Upper lobe of right lung (tissue), 1 donor: ENCODE data around the gene NDFIP1. TPM values are rescaled to one million over a fixed set of nuclear protein-coding genes. Genes with fewer than 3 reads are reported as not detected.

Source experiments
- ATAC-seq: fragments of 200-7000 bp; cut with Tn5 transposase; one replicate; pipeline ENCODE4 v1.9.1; 2020; ENCODE audit warnings: mild to moderate bottlenecking, moderate library complexity
- DNase-seq: peaks from one replicate; pipeline ENCODE4 v3.0.0-alpha.2; 2020
- H3K27ac ChIP-seq: fragments of 200-600 bp; one replicate; pipeline ENCODE4 v1.8.0; 2022
- H3K27me3 ChIP-seq: fragments of 200-600 bp; one replicate; pipeline ENCODE4 v1.8.0; 2022; ENCODE audit warnings: mild to moderate bottlenecking
- H3K36me3 ChIP-seq: fragments of 200-600 bp; one replicate; pipeline ENCODE4 v1.8.0; 2022
- H3K4me1 ChIP-seq: fragments of 200-600 bp; one replicate; pipeline ENCODE4 v1.8.0; 2022
- H3K4me3 ChIP-seq: fragments of 200-600 bp; one replicate; pipeline ENCODE4 v1.8.0; 2022; ENCODE audit warnings: mild to moderate bottlenecking
- H3K9me3 ChIP-seq: fragments of 200-600 bp; one replicate; pipeline ENCODE4 v1.8.0; 2022
- intact Hi-C: fragments of 100-400 bp; cut with DNase I; formaldehyde crosslinking; loops from one replicate; pipeline ENCODE4 v1.11.0; 2022
- total RNA-seq: library from RNA; stranded (reverse); fragmentation: NEBNext Ultra II Directional; extraction: Animal tissue kit (Norgen Biotek cat#: 25700); gene quantifications from one replicate; pipeline ENCODE4 v1.2.1, GENCODE V29; 2021
- TF ChIP-seq, protein P1 (sequence below): fragments of 200-600 bp; IDR thresholded peaks from one replicate; pipeline ENCODE4 v1.8.0; 2022; ENCODE audit warnings: antibody characterized with exemption
- donor health status: DM: no; HTN: yes; CAD: no; lungs with severe emphysema.

Gene NDFIP1
- total RNA-seq, 1 donor from 2014 or later, result 68.1 TPM

DNA sequence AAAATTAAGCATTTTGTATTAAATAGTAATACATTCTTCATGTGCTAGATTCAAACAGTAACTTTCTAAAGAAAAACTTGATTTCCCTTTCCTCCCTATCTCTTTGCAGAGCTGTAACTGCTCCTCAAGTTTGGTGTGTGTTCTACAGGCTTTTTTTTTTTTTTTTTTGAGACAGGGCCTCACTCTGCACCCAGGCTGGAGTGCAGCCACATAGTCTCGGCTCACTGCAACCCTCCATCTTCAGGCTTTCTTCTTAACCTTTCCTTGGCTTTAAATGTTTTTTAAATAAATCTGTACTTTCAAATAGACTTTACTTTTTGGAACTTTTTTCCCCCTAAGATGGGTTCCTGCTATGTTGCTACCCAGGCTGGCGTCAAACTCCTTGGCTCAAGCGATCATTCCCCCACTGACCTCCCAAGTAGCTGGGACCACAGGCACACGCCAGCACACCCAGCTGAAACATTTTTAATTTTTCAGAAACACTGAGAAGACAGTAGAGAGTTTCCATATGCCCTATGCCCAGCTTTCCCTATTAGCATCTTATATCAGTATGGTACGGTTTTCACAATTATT is 9.1 kb downstream of the NDFIP1 start:
- H3K4me1 ChIP-seq, result peaks cover 24% of the 10 kb centered on the region
- H3K4me3 ChIP-seq, result no peak overlapping the region
- TF ChIP-seq, protein P1, sequence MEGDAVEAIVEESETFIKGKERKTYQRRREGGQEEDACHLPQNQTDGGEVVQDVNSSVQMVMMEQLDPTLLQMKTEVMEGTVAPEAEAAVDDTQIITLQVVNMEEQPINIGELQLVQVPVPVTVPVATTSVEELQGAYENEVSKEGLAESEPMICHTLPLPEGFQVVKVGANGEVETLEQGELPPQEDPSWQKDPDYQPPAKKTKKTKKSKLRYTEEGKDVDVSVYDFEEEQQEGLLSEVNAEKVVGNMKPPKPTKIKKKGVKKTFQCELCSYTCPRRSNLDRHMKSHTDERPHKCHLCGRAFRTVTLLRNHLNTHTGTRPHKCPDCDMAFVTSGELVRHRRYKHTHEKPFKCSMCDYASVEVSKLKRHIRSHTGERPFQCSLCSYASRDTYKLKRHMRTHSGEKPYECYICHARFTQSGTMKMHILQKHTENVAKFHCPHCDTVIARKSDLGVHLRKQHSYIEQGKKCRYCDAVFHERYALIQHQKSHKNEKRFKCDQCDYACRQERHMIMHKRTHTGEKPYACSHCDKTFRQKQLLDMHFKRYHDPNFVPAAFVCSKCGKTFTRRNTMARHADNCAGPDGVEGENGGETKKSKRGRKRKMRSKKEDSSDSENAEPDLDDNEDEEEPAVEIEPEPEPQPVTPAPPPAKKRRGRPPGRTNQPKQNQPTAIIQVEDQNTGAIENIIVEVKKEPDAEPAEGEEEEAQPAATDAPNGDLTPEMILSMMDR, result no peak
- intact Hi-C loops, result no loop called here
- ATAC-seq (no peak), DNase-seq (no peak)
- H3K36me3 ChIP-seq, result peaks cover 10% of the 10 kb centered on the region
- no peaks in the 10 kb centered on the region for H3K9me3 ChIP-seq
- H3K27me3 ChIP-seq, result no peaks in the 10 kb centered on the region
- H3K27ac ChIP-seq, result no peak overlapping the region

DNA sequence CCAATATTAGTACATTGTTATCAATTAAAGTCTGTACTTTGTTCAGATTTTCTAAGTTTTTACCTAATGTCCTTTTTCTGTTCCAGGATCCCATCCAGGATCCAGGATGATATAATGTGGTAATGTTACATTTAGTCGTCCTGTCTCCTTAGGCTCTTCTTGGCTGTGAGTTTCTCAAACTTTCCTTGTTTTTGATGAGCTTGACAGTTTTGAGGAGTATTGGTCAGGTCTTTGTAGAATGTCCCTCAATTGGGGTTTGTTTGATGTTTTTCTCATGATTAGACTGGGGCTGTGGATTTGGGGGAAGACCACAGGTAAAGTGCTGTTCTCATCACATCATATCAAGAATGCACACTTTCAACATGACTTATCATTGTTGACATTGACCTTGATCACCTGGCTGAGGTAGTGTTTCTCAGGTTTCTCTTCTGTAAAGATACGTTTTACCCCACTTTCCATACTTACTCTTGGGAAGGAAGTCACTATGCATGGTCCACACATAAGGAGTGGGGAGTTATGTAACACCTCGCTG is 9.6 kb downstream of the NDFIP1 start:
- H3K9me3 ChIP-seq, result no peaks in the 10 kb centered on the region
- intact Hi-C loops, result no loop called here
- H3K27ac ChIP-seq, result no peak overlapping the region
- no peak overlapping the region for H3K4me3 ChIP-seq
- H3K36me3 ChIP-seq, result peaks cover 10% of the 10 kb centered on the region
- ATAC-seq (no peak), DNase-seq (no peak)
- TF ChIP-seq, protein P1, result no peak
- peaks cover 24% of the 10 kb centered on the region for H3K4me1 ChIP-seq
- H3K27me3 ChIP-seq, result no peaks in the 10 kb centered on the region

DNA sequence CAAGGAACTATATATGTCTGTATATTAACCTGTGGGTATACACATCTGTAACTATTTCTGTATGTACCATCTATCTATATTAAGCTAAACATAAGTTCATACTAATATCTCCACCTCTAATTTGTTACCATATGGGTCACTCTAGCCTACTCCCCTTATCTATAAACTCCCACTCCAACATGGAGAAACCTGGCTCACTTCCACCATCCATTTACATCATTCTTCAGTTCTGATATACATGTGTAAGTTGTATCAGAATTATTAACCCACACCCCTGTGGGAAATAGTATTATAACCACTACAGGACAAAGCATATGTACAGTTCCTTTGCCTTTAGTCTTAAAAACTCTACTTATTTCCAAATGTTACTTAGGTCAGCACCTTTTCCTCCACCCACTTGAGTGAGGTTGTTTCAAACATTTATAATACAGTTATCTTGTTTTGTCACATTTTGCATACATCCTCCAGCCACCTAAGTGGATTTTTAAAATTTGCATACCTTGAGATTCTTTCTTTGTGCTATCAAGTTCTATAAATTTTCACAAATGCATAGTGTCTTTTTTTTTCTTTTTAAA is 10.6 kb downstream of the NDFIP1 start:
- intact Hi-C loops, result no loop called here
- H3K4me1 ChIP-seq, result peaks cover 24% of the 10 kb centered on the region

DNA sequence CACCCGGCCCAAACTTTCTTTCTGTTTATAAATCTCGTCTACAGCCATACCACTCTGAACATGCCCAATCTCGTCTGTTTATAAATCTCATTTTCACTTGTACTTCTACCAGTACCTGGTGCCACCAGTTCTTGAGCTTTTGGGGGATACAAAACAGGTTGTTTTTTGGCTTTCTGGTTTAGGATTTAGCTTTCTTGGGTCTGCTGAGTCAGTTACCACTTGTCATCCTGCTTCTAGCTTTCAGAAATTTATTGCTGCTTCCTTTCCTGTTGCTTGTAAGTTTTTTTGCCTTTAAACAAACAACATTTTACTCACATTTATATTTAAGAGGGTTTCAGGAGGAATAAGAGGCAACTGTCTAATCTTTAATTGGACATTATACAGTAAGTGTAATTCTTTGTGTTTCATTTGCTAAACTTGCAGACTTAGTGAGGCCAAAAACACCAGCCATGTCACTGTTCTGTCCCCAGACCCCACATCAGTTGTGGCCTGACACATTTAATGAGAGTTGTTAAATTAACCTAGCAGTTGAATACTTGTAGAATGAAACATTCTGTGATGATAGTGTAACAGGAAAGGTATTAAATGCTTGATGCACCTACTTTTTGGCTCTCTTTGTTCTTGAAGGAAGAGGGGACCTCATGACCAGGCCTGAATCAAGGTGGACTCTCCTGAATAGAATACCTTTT is 11.8 kb downstream of the NDFIP1 start:
- H3K27ac ChIP-seq, result no peak overlapping the region
- intact Hi-C loops, result no loop called here
- H3K36me3 ChIP-seq, result peaks cover 10% of the 10 kb centered on the region
- H3K9me3 ChIP-seq, result no peaks in the 10 kb centered on the region
- DNase-seq (no peak), ATAC-seq (no peak)
- peaks cover 24% of the 10 kb centered on the region for H3K4me1 ChIP-seq
- H3K27me3 ChIP-seq, result no peaks in the 10 kb centered on the region
- H3K4me3 ChIP-seq, result no peak overlapping the region
- TF ChIP-seq, protein P1, result no peak

More for the DNA sequence above, 10.6 kb downstream of the NDFIP1 start:
- no peak overlapping the region for H3K4me3 ChIP-seq
- H3K27ac ChIP-seq, result no peak overlapping the region
- TF ChIP-seq, protein P1, result no peak
- DNase-seq, result no peak
- peaks cover 10% of the 10 kb centered on the region for H3K36me3 ChIP-seq
- ATAC-seq, result no peak
- H3K9me3 ChIP-seq, result no peaks in the 10 kb centered on the region
- no peaks in the 10 kb centered on the region for H3K27me3 ChIP-seq

DNA sequence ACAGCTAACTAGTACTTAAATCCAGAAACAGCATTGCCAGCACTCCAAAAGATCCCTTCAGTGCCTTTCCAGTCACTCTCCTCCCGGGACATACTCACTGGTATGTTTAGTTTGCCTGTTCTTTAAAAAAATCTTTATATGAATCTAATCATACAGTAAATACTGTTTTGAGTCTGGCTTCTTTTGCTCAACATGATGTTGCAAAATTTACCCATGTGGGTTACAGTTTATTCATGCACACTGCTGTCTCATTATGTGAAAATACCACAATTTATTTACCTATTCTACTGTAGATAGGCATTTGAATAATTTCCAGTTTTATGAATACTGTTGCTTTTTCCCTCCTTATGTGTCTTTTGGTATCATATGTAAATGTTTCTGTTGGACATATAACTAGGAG is 13.5 kb downstream of the NDFIP1 start:
- Histone ChIP-seq H3K27me3 (no peaks in the 10 kb centered on the region), H3K9me3 (no peaks in the 10 kb centered on the region), H3K4me3 (no peak overlapping the region), H3K4me1 (peaks cover 24% of the 10 kb centered on the region), H3K27ac (no peak overlapping the region), H3K36me3 (peaks cover 10% of the 10 kb centered on the region)
- DNase-seq (no peak), ATAC-seq (no peak)
- intact Hi-C loops, result no loop called here
- TF ChIP-seq, protein P1, result no peak
